ENCODE measurements around the gene MAPK8. TPM values are rescaled to one million over a fixed set of nuclear protein-coding genes. Genes with fewer than 3 reads are reported as not detected.

Gene MAPK8
- total RNA-seq, 1 experiment from 2014 or later: 52.9 TPM

GRCh38 chr10:48411510-48411909 lies 105.0 kb downstream of the MAPK8 start:
- POLR2A ChIA-PET: no interaction called here
- BruUV-seq (replicated peaks): no TSS peak
- CTCF ChIA-PET: interaction anchor here (0.8 kb wide), 1 partner anchor 53 kb away, joined by 3 read pairs; no protein-coding TSS in a partner anchor
- intact Hi-C loops (cut with micrococcal nuclease): loop anchor here (10.0 kb wide), 1 partner anchor 97 kb away; no protein-coding TSS in a partner anchor
- H3K36me3 Mint-ChIP-seq (ENCODE audit: insufficient read depth, unreplicated experiment): peaks cover 27% of the 10 kb centered on the region
- peaks cover 8% of the 10 kb centered on the region for H3K9me3 Mint-ChIP-seq (ENCODE audit: unreplicated experiment)
- no peak overlapping the region for H3K27ac Mint-ChIP-seq (ENCODE audit: low read depth, unreplicated experiment)
- TF ChIP-seq, protein P1, sequence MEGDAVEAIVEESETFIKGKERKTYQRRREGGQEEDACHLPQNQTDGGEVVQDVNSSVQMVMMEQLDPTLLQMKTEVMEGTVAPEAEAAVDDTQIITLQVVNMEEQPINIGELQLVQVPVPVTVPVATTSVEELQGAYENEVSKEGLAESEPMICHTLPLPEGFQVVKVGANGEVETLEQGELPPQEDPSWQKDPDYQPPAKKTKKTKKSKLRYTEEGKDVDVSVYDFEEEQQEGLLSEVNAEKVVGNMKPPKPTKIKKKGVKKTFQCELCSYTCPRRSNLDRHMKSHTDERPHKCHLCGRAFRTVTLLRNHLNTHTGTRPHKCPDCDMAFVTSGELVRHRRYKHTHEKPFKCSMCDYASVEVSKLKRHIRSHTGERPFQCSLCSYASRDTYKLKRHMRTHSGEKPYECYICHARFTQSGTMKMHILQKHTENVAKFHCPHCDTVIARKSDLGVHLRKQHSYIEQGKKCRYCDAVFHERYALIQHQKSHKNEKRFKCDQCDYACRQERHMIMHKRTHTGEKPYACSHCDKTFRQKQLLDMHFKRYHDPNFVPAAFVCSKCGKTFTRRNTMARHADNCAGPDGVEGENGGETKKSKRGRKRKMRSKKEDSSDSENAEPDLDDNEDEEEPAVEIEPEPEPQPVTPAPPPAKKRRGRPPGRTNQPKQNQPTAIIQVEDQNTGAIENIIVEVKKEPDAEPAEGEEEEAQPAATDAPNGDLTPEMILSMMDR (IDR thresholded peaks at IDR 0.05; ENCODE audit: unreplicated experiment): no peak
- DNase-seq (ENCODE audit: unreplicated experiment): no peak
- H3K4me3 Mint-ChIP-seq (ENCODE audit: unreplicated experiment): no peak overlapping the region
- no peaks in the 10 kb centered on the region for H3K27me3 Mint-ChIP-seq (ENCODE audit: insufficient read depth, unreplicated experiment)
- peaks cover 15% of the 10 kb centered on the region for H3K4me1 Mint-ChIP-seq (ENCODE audit: insufficient read depth, unreplicated experiment)

- BruUV-seq (replicated peaks): no TSS peak
- ChIA-PET CTCF (interaction anchor here (0.8 kb wide), 1 partner anchor 52 kb away, joined by 3 read pairs; no protein-coding TSS in a partner anchor), POLR2A (interaction anchor here (0.6 kb wide), 1 partner anchor 21 kb away, joined by 3 read pairs; no protein-coding TSS in a partner anchor)
- Mint-ChIP-seq H3K4me3 (ENCODE audit: unreplicated experiment) (no peak overlapping the region), H3K36me3 (ENCODE audit: insufficient read depth, unreplicated experiment) (peaks cover 27% of the 10 kb centered on the region), H3K27me3 (ENCODE audit: insufficient read depth, unreplicated experiment) (no peaks in the 10 kb centered on the region), H3K9me3 (ENCODE audit: unreplicated experiment) (peaks cover 8% of the 10 kb centered on the region), H3K4me1 (ENCODE audit: insufficient read depth, unreplicated experiment) (peaks cover 20% of the 10 kb centered on the region), H3K27ac (ENCODE audit: low read depth, unreplicated experiment) (no peak overlapping the region)
- TF ChIP-seq, protein P1 (IDR thresholded peaks at IDR 0.05; ENCODE audit: unreplicated experiment): no peak
- DNase-seq (ENCODE audit: unreplicated experiment): no peak
- intact Hi-C loops (cut with micrococcal nuclease): loop anchor here (10.0 kb wide), 1 partner anchor 97 kb away; no protein-coding TSS in a partner anchor
These were observed 105.6 kb downstream of the MAPK8 start for GRCh38 chr10:48412081-48412480.

- H3K27ac Mint-ChIP-seq (ENCODE audit: low read depth, unreplicated experiment): no peak overlapping the region
- intact Hi-C loops (cut with micrococcal nuclease): loop anchor here (10.0 kb wide), 1 partner anchor 98 kb away; no protein-coding TSS in a partner anchor
- CTCF ChIA-PET: no interaction called here
These were observed 106.5 kb downstream of the MAPK8 start for GRCh38 chr10:48412933-48413332.

GRCh38 chr10:48414160-48414559 lies 107.7 kb downstream of the MAPK8 start:
- no peak for DNase-seq (ENCODE audit: unreplicated experiment)
- H3K9me3 Mint-ChIP-seq (ENCODE audit: unreplicated experiment): peaks cover 8% of the 10 kb centered on the region
- H3K27me3 Mint-ChIP-seq (ENCODE audit: insufficient read depth, unreplicated experiment): no peaks in the 10 kb centered on the region
- peaks cover 27% of the 10 kb centered on the region for H3K36me3 Mint-ChIP-seq (ENCODE audit: insufficient read depth, unreplicated experiment)
- ChIA-PET CTCF (interaction anchor here (0.6 to 1.0 kb wide), 4 partner anchors 50 to 138 kb away, joined by 3 to 4 read pairs (median 3); no protein-coding TSS in a partner anchor), POLR2A (interaction anchor here (0.6 to 1.7 kb wide), 5 partner anchors 14 to 657 kb away, joined by 3 to 6 read pairs (median 4); no protein-coding TSS in a partner anchor)
- intact Hi-C loops (cut with micrococcal nuclease): loop anchor here (10.0 kb wide), 1 partner anchor 99 kb away; no protein-coding TSS in a partner anchor
- peaks cover 27% of the 10 kb centered on the region for H3K4me1 Mint-ChIP-seq (ENCODE audit: insufficient read depth, unreplicated experiment)
- TF ChIP-seq, protein P1 (IDR thresholded peaks at IDR 0.05; ENCODE audit: unreplicated experiment): no peak
- no peak overlapping the region for H3K27ac Mint-ChIP-seq (ENCODE audit: low read depth, unreplicated experiment)
- no peak overlapping the region for H3K4me3 Mint-ChIP-seq (ENCODE audit: unreplicated experiment)
- BruUV-seq (replicated peaks): no TSS peak

More at GRCh38 chr10:48412933-48413332, 106.5 kb downstream of the MAPK8 start:
- peaks cover 27% of the 10 kb centered on the region for H3K36me3 Mint-ChIP-seq (ENCODE audit: insufficient read depth, unreplicated experiment)
- POLR2A ChIA-PET: no interaction called here
- H3K27me3 Mint-ChIP-seq (ENCODE audit: insufficient read depth, unreplicated experiment): no peaks in the 10 kb centered on the region
- H3K4me1 Mint-ChIP-seq (ENCODE audit: insufficient read depth, unreplicated experiment): peaks cover 27% of the 10 kb centered on the region
- DNase-seq (ENCODE audit: unreplicated experiment): no peak
- H3K9me3 Mint-ChIP-seq (ENCODE audit: unreplicated experiment): peaks cover 8% of the 10 kb centered on the region
- TF ChIP-seq, protein P1 (IDR thresholded peaks at IDR 0.05; ENCODE audit: unreplicated experiment): no peak
- no TSS peak for BruUV-seq (replicated peaks)
- no peak overlapping the region for H3K4me3 Mint-ChIP-seq (ENCODE audit: unreplicated experiment)

Measured in MCF 10A (cell line).